GM18870 (cell line): ENCODE measurements around the gene EDEM3.

ENCODE experiments used
- ATAC-seq: cut with Tn5 transposase; IDR thresholded peaks from one replicate; pipeline ENCODE4 v1.9.1; 2021; ENCODE audit warnings: moderate library complexity; ENCODE audit not compliant: unreplicated experiment

EDEM3 gene

GRCh38 chr1:184743062-184743756 is 11.4 kb downstream of the EDEM3 start:
- peak; percentile 56 for ATAC-seq

DNA sequence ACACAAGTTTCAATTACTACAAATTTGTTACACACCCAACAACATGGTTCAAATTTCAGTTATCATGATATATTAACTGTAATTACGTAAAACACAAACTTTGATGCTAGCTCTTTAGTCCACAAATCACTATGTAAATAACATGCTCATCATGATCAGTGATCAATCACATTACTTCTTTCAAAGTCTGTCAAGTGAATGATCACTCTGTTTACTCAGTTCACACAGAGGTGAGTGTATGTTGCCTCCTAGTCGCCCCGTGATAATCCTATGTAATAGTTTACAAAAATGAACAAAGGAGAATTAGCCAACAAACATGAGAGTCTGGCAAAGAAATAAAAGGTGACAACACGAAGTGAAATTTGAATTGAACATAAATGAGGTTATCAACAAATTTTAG is 14.3 kb downstream of the EDEM3 start:
- no peak for ATAC-seq

DNA sequence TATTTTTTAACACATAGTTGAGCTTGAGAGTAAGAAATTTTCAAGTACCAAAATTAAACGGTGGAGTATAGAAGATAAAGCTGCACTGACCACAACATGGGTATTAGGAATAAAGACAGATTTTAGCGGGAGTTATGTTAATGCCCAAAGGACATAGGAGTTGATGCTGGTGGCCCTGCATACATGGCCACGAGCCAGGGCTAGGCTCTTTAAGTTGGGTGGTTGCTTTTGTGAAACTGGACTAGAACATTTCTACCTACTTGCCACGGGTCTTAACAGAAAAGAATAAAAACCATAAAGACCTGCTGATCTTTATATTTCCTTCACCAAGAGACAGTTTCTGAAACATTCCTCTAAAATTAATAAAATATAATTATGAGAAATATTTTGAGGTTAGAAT is 14.9 kb downstream of the EDEM3 start:
- no peak for ATAC-seq

- no peak for ATAC-seq
These were observed 15.6 kb downstream of the EDEM3 start for GRCh38 chr1:184739070-184739469.

DNA sequence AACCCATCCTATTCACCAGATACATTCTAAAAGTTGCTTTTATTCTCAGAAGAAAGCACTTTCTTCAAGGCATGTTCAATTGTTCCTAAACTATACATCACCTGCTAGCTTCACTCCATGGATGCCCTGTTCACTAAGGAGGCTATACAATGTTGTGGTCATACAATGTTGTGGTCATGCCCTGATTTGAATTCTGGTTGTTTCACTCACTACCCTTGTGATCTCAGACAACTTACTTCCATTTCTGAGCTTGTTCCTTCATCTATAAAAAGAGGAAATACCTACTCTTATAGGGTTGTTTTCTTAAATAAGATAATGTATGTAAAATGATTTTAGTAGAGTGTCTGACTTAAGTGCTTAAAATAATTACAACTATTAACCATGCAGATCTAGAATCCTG is 19.7 kb downstream of the EDEM3 start:
- ATAC-seq: no peak

DNA sequence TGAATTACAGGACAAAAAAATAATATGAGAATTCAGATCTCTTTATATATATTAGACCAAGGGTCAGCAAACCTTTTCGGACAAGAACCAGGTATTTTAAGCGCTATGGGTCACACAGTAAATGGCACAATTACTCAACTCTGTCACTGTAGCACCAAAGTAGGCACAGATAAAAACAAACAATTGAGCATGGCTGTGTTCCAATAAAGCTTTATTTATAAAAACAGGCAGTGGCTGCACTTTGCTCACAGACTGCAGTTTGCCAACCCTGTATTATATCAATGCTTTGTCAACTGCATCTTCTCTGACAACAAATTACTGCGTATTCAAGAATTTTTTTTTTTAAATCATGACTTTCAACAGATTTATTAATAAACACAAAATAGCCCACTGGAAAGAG is 29.8 kb downstream of the EDEM3 start:
- no peak for ATAC-seq

DNA sequence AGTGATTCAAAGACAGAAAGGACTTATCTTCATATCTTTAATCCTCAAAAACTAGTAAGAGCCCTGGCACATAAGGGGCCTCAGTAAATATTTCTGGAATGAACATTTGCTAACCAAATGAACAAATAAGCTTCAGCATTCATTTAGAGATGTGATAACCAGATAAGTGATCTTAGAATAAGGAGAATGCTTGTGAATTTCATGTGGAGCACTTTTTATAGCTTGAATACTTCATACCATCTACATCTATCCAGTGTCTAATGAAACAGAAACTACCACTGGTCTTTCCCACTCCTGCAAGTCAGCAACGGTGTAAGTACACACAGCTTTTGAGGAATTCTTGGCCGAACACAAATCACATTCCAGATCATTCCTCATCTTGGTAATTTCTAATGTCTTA is 38.5 kb downstream of the EDEM3 start:
- no peak for ATAC-seq

GRCh38 chr1:184709418-184709817 is 45.2 kb downstream of the EDEM3 start:
- ATAC-seq: no peak

GRCh38 chr1:184708084-184708676 is 46.5 kb downstream of the EDEM3 start:
- no peak for ATAC-seq

DNA sequence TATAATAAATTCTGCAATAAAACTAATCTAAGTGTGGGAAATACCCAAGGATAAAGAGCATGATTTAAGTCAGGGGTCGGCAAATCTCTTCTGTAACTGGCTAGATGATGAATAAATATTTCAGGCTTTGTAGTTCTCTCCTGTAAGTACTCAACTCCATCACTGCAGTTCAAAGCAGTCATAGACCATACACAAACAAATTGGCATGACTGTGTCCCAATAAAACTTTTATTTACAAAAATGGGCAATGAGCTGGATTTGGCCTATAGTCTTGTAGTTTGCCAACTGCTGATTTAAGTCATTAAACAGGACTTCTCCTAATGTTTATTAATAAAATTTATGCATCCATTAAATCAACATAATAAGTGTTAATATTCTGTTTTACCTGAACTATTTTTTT is 49.4 kb downstream of the EDEM3 start:
- ATAC-seq: no peak

- no peak for ATAC-seq
These were observed 52.8 kb downstream of the EDEM3 start for GRCh38 chr1:184701816-184702215.

- ATAC-seq: no peak
These were observed 55.7 kb downstream of the EDEM3 start for GRCh38 chr1:184698969-184699368.

DNA sequence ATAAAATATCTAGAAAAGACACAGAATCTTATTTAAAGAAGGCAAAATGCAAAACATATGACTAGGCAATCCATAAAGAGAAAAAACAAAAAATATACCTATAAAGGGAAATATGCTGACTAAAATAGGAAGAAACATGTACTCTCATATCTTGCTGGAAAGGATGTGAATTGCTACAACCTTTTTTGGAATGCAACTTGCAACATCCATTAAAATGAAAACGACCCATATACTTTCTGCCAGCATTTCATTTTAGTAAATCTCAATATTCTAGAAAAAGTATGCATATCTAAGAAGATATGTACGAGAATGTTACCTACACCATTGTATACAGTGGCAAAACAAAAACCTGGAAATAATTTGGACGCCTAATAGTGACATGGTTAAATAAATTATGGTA is 56.6 kb downstream of the EDEM3 start:
- no peak for ATAC-seq

DNA sequence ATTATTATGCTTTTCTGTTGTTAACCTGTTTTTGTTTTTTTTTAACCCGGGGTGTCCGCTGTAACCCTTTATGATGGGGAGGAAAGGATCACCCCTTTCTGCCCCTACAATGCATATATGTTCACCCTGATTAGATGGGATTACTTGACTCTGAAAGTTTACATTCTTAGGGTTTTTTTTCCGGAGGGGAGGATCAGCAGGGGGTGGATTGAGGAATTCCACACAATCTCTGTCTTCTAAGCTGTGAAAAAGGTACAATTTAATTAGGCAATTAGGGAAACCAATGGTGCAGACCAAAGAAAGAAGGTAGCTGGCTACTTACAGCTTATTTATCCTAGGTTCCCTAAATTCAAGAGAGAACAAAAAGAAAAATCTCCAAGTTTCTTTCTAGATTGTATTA is 58.3 kb downstream of the EDEM3 start:
- no peak for ATAC-seq

DNA sequence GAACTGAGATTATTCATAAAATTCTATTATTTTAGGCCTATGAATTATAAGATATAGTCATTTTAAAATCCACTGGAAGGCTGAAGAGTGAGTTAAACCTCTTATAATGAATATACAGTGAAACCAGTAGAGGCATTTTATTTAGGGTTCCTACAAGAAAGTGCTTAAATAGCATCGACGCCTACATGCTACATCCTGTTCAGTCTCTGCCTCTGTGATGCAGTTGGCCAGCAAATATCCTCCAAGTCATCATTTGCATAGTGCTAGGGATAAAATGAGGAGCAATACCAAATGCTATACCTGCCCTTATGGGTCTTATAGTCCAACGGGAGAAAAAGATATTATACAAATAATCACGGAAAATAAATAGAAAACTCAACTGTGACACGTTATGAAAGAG is 59.6 kb downstream of the EDEM3 start:
- ATAC-seq: no peak

DNA sequence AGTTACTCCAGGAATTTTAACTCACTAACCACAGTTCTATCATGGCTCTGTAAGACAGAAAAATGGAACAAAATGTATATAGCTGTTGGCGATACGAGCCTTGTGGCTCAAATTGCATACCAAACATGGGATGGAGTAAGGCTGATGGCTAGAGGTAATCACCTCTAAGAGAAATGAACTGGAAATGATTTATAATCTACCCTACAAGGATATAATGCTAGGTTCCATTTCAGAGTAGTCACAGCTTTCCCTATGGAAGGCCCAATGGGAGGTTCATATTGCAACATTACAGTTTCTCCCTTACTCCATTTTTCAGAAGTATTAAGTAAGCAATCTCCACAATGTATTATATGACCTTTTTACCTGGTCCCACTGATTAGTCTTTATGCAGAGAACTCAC is 61.6 kb downstream of the EDEM3 start:
- no peak for ATAC-seq

- no peak for ATAC-seq
These were observed 62.8 kb downstream of the EDEM3 start for GRCh38 chr1:184691719-184692324.

GRCh38 chr1:184686540-184686939 is 68.1 kb downstream of the EDEM3 start:
- ATAC-seq: no peak

GRCh38 chr1:184685116-184685515 is 69.5 kb downstream of the EDEM3 start:
- no peak for ATAC-seq

GRCh38 chr1:184684285-184685074 is 70.2 kb downstream of the EDEM3 start:
- no peak for ATAC-seq

DNA sequence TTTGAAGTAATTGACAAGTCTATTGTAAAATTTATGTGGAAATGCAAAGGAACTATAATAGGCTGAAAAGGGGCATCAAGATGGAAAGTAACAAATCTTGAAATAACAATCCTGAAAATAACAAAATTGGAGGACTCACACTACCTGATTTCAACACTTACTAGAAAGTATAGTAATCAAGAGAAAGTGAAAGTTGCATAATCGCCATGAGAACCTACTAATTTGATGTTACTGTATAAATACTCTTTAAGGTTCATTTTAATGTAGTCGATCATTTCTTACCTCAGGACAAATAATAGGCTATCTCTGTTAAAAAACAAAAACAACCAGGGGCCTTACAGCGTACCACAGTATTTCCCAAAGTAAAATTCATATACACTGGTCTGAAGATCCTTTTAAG is 71.7 kb downstream of the EDEM3 start:
- ATAC-seq: no peak
